Thyroid gland (tissue), 4 donors: ENCODE data around the gene GPC6.

ENCODE experiments used
- CTCF ChIP-seq, 6 experiments: fragments of 200-600 bp in 3 of 6; fragments of 450-650 bp in 3 of 6; sonication (generic) in 3 of 6; IDR thresholded peaks; one replicate each; pipeline ENCODE4 v1.5.1; 2016 to 2019; ENCODE audit warnings: antibody characterized with exemption in 6 of 6, mild to moderate bottlenecking in 2 of 6, inconsistent platforms in 1 of 6, moderate library complexity in 1 of 6
- POLR2A ChIP-seq, 2 donors: fragments of 450-650 bp; IDR thresholded peaks; one replicate each; pipeline ENCODE4 v1.6.1; 2017; ENCODE audit warnings: antibody characterized with exemption in 2 of 2, mild to moderate bottlenecking in 2 of 2, moderate library complexity in 1 of 2

GRCh38 chr13:94309576-94309975, 1083.0 kb downstream of the GPC6 start:
- no peak for TF ChIP-seq POLR2A (IDR thresholded peaks at IDR 0.05)
- TF ChIP-seq CTCF (IDR thresholded peaks at IDR 0.05) = no peak
